GM19324 (cell line): ENCODE data around the gene GRB10.
"Not testable (repeated sequence)": the region's sequence is repeated elsewhere in the genome, so short reads cannot be mapped to it uniquely, and the experiment has no call there.

Source experiments
- ATAC-seq: cut with Tn5 transposase; IDR thresholded peaks from one replicate; pipeline ENCODE4 v1.9.1; 2021; ENCODE audit warnings: mild to moderate bottlenecking, moderate library complexity; ENCODE audit not compliant: unreplicated experiment, low FRiP score

Gene GRB10

DNA sequence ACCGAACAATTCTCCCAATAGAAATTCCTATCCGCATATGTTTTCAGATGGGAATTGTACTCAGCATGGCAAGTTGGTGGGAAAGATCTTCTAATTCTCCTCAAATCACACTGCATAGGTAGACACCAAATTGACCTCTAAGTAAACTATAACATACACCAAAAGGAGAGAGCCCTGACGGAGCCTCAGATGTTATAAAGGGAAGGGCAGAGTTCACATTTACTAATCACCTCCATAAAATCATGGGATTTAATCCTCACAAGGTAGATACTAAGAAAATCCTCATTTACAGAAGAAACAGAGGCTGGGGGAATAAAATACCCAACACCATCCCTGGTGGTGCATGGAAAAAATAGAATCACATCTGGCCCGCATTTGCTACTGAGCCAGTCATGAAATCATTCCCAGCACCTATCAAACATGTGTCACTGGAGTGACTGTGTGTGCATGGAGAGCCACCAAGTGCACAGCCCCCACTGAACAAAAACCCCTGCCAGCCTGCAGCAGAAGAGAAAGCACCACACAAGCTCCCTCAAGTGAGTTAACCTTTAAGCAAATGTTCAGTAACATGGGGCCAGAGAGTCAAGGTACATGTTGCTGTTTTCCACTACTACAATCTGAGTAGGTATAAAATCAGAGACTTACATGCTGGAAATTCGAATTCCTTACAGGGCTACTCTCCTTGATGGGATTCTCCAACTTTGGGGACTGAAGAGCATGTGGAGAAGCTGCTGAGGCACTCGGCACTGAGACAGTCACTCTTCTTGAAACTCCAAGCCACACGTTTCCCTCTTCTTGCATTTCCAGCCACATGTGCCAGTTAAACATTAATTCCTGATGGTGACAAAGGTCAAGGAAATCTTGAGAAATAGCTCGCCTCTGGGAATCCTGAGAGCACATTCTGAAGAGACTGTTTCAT, 217.8 kb downstream of the GRB10 start, which contains the start of gene DDC:
Gene DDC (minus strand): TSS at position 766 of the 919 bp plus-strand sequence. CDS start 21,320 bp downstream, outside the sequence.
- no peak for ATAC-seq

DNA sequence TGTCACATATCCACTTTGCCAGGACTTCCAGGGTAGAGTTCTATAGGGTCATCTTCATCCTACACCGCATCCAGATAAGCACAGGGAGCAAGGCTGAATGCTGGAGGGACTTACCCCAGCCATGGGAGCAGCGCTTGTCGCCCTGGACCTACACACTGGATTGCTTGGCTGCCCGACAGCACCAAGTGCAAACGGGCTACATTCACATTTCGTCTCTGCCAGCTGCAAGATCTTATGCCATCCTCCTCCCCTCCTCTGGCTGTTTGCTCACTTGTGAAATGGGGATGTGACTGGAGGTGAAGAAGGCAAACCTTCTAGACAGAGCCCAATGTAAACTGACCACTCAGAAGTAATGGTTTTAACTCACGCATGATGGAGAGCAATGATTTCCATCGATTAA, 218.5 kb downstream of the GRB10 start:
- ATAC-seq = no peak

DNA sequence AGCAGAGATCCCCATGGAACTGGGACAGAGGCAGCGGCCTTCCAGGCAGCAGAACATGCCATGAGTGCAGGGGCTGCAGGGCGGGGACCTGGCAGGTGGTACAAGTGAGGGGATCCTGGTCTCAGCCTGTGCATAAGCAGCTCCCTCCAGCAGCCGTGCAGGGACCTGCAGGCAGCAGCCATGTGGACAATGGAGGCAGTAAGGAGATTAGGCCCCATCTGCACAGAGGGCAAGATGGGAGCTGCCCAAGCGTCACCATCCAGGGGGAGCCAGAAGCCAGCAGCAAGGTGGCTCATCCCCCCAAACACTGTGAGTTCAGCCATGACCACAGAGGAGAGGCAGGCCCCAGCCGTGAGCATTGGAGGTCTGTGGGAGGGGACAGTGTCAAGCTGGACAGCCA, 220.6 kb downstream of the GRB10 start:
- no peak for ATAC-seq

DNA sequence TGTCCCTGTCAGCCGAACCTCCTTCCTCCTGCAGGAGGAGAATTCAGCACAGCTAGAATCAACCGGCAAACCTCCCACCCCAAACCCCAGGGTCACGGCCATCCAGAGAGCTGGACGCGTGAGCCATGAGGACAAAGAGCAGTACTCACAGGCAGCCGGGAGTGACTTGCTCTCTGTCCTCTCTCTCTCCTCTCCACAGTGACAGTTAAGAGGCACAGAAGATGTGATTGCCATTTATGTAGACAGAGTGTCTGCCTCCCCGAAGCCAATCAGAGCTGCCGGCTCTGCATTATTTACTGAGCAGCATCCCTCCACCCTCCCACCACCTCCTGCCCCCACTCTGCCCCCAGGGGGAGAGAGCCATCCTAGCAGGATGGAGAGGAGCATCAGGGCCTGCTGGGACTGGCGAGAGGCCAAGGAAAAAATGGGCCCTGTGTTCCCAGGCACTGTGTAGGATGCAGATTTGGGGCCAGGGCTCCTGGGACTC, 221.8 kb downstream of the GRB10 start:
- ATAC-seq = no peak

DNA sequence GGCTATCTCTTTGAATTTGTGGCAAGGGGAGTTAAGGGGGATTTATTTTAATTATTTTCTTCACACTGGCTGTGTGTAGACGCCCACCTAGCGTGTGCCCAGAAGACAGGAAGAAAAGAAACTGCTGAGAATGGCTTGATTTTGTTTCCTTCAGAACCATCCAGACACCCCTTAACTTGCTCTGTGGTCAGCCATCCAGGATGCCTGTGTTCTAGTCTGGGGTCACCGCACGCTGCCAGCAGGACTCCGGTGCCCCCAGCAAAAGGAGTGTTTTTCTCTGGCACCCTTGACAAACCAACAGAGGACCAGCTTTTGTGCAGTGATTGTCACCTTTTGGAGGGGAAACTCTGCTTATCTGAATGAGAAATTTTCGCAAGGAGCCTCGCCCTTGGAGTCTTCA, 222.8 kb downstream of the GRB10 start:
- no peak for ATAC-seq

DNA sequence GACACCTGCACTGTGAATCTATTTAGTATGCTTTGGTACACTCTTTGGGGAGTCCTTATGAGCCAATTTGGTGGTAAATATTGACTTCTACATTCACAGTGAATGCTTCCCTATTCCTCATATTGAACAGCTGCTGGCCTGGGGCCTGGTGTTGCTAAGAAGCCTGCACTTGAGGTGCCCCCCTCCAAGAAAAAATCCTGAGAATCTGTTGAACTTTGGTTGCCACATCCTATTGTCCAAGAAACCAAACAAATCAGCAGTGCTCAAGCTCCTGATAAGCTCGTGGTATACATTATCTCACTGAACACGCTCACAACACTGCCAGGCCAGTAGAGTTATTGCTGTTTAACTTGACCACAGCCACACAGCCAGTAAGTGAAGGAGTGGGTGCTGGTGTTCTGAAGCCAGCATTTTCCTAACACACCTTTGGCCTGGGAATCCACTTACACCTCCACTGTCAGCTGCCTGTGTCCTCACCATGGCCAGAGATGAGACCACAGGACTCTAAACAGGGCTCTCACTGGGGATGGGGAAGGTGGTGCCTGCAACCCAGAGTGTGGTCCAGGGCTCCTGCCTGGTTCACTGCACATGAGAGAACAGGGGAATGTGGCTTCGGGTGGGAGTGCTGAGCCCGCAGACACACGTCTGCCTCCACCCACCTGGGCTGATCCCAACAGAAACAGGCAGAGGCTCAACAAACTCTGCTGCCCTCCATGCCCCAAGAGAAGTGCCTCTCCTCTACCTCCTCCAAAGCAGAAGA, 224.2 kb downstream of the GRB10 start:
- ATAC-seq = no peak

DNA sequence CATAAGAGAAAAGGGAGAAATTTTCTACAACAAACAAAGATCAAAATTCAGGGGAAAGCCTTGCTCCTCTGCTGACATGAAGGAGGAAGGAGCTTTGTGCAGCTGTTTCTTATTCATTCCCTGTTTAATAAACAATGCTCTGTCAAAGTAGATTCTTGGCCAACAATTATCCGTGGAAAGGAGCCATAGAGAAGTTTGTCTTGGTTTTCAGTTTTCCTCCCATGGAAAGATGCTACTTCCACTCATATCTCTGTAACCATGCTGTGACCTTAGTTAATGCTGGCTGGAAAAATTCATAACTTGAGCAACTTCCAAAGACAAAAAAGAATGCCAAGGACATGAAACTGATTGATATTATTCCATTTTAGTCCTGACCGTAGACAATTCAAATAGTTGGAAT, 225.6 kb downstream of the GRB10 start:
- no peak for ATAC-seq

DNA sequence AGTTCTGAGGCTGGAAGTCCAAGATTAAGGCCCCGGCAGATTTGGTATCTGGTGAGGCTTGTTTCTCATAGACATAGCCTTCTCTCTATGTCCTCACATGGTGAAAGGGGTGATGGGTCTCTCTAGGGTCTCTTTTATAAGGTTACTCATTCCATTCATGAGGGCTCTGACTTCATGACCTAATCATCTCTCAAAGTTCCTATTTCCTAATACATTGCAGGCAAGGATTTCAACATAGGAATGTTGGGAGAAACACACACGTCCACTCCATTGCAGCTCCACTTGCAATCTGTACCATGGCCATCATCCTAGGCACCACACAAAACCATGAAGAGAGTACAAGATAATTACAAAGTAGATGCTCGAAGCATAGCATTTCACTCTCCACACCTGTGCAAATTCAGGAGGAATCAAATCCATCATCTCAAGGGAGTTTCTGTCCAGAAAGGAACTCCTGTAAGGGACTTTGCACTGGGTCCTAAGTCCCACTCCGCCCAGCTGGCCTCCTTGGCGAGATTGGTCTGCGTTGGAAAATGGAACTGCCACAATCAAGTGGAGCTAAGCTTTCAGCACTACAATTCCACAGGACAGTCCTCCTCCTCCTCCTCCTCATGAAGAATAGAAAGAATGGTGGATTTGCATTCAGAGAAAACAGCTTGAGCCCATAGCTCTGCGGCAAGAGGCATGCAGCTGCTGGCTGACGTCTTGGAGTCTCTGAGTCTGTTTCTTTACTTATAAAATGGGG, 226.3 kb downstream of the GRB10 start:
- ATAC-seq = no peak

DNA sequence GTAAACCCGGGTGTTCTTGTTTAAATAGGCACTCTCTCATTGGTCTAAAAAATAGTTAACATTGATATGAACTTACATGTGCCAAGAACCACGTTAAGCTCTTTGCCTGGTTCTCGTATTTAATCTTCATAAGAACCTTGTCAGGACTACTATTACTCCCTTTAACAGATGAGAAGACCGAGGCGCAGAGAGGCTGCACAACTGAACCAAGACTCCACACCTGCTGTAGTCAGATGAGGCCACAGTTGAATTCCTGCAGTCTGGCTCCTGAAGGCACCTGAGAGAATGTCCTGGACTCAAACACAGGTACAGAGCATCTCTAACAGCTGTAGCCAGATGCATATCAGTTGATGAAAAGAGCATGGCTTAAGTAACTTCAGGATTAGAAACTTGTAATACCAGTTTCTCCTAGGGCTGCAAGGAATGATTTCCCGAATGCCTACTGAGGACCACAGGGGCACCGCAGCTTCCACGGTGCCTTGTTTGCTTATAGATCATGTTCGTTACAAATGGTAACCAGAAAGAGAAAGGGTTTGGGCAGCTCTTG, 227.0 kb downstream of the GRB10 start:
- ATAC-seq = no peak

DNA sequence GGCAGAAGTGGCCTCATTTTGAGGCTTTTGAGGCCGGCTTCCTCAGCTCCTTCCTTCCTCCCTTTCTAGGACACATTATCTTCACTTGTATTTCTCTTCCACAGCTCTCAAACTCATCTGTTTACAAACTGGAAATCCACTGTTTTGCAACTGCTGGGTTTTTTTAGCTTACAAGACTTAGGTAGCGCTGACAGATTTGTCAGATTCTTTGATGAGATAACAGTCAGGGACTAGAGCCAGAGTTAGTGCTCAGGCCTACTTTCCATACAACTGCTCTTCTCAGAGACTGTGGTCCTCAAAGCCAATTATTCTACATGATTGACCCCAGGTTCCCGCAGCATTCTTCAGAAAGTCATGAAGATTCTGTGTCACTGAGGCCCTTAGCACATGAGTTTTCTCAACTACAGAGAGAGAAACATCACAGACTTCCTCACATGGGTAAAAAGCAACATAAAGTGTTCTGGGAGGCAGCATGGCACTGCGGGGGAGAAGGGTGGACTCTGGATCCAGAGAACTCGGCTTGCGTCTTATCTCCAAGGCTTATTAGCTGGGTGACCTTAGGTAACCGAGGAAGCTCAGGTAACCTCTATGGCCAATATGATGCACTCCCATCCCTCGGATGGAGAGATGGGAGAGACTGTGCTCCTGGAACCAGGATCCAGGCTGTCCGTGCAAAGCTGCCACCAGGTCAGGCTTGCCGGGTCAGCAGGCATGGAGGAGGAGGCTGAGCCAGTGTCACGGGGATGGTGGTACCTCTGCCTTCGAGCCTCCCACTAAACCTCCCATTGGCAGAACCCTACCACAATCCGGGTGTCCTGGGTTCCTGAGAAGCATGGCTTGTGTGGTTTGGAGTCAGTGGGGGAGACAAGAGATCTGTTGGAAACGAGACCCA, 228.0 kb downstream of the GRB10 start:
- ATAC-seq = no peak

DNA sequence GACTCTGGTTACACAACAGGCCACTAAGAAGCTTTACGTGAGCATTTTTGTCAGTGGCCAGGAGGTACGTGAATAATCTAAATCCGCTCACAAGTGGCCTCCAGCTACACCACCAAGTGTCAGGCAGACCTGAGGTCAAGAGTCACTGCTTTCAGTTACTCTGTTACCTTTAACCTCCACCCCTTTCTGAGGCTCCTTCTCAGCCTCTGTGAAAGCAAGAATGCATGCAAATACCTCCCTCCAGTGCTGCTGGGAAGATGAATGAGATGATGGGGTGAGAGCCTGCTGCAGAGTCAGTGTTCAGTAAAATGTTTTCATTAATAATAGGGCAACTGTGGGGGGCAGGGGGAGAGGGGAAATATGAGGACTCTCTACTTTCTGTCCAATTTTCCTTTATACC, 228.7 kb downstream of the GRB10 start:
- no peak for ATAC-seq

DNA sequence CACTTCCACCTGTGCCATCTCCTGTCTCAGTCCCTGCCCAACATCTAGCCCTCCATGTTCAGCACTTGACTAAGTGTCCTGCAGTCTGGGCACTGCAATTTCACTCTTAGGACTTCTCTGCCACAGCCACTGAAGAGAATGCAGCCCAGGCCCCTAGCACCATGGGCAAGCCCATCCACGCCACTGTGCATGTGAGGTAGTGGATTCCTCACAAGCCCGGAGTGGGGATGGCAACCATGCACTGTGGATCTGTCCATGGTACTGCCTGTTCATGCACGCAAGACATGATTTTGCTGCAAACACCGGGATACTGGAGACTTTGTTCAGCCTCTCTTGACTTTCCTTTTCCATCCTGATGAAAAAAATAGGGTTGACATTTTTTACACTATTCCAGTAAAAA, 229.8 kb downstream of the GRB10 start:
- no peak for ATAC-seq

DNA sequence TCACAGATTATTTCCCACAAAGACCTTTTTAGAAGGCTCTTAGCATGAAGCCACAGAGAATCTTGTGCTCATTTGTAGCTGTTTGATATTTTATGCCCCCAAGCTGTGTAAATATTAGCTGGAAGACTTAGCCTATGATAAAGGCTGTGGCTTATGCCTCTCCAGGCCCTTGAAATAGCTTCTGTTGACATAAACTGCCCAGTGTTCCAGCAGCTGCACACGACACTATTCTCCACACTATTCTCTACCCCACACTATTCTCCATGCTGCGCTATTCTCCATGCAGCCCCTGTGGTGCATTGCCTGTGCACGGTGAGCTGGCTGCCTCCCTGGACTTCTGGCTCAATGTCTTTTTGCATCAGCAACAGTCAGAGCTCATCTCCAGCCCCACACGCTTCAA, 230.6 kb downstream of the GRB10 start:
- ATAC-seq = no peak

DNA sequence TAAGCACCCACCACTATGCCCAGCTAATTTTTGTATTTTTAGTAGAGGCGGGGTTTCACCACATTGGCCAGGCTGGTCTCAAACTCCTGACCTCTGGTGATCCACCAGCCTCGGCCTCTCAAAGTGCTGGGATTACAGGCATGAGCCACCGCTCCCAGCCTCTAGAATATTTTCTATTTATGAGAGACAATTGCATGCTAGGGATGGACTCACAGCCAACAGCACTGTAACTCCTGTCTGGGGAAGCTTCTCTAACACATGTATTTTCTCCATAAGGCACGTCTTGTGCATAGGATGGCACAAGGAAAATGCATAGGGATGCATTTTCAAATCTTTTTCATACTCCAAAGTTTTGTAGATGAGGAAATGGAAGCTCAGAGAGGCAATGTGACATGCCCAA, 237.1 kb downstream of the GRB10 start:
- not testable (repeated sequence) for ATAC-seq

DNA sequence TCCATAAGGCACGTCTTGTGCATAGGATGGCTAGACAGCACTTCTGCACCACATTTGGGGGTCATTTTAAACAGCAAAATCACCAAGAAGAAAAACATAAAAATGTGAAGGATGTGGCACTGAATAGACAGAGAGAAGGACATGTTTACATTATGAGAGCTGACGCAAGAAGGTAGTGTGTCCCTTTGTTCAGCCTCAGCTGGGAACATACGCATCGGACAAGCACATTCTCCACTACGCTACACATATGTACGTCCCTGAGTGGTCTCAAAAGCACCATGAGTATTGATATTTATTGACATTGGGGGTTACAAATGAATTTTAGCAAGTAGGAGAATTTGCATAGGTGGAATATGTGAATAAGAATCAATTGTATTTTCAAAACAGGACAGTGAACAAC, 237.7 kb downstream of the GRB10 start:
- ATAC-seq = no peak

DNA sequence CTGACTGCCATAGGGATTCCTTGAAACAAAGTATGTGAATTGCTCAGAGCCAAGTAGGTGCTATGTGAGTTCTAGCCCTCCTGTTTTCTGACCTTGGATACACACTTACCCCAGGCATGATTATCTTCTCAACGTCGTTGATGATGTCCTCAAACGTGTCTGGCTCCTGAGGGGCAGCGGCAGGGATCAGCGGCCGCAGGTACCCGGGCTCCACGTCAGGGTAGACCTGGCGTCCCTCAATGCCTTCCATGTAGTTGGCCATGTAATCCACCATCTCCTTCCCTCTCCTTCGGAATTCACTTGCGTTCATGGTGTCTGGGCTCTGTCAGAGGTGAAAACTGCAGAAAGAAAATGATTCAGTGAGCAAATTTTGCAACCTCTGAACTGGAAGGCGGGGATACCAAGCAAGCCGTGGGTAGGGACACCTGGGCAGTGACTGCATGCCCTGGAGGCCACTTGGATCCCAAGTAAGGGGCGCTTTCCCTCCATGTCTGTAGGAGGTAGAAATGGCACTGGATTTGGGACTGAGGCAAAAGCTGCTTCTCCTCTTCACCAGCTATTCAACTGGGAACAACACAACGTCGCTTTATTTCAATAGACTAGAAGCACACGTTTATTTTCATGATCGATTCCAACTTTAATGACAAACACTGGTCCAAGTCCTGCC, 238.8 kb downstream of the GRB10 start:
- no peak for ATAC-seq

DNA sequence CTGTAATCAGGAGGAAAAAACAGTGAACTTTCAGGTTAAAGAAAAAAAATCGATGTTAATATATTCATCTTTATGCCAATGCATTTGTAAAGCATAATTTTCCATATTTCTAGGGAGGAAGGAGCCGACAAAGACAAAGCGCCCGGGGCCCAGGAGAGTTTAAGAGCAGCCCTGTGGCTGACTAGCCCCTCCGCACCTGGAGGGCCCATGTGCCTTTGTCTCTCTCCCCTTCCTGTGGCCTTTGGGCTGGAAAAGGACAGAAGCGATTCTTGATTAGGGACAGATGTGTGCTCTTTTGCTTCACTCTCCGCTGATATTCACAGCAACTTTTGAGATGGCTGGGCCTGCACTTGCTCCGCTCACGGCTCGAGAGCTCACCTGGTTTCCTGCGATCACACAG, 240.6 kb downstream of the GRB10 start:
- ATAC-seq = no peak

DNA sequence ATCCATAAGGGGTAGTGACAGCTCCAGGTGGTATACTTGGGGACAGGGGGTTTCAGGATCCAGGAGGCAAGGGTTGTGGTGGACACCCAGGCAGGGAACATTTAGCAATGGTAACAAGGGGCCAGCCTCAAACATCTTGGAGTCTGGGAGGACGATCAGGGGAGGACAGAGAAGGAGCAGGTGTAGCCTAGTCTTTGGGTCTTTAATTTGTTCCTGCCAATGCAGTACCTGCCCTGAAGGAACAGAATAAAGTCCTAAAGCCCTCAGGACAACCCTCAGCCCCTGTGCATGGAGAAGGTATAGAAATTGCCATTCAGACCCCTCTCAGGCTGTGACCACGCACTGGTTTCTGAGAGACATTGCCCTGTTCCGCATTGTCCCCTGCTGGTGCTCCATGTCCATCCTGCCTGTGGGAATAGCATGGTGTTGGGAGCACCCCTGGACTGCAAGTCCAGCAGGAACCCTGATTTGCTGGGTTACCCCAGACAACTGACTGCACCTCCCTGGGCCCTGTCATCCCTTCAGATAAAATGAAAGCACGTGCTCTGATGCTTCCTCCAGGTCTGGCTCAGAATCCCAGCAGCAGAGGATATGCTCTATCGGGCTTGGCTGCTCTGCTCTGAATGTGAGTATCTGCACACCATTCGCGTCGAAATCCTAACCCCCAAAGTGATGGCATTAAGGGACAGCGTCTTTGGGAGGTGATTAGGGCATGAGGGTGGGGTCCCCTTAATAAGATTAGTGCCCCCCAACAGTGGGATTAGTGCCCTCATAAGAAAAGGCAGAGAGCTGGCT, 241.7 kb downstream of the GRB10 start:
- no peak for ATAC-seq
